ENCODE results near the gene DHTKD1.
A peak's percentile ranks its signal among the peaks of the same experiment; 100 is the strongest.
"Not testable (repeated sequence)": the region's sequence is repeated elsewhere in the genome, so short reads cannot be mapped to it uniquely, and the experiment has no call there.

DHTKD1 gene

DNA sequence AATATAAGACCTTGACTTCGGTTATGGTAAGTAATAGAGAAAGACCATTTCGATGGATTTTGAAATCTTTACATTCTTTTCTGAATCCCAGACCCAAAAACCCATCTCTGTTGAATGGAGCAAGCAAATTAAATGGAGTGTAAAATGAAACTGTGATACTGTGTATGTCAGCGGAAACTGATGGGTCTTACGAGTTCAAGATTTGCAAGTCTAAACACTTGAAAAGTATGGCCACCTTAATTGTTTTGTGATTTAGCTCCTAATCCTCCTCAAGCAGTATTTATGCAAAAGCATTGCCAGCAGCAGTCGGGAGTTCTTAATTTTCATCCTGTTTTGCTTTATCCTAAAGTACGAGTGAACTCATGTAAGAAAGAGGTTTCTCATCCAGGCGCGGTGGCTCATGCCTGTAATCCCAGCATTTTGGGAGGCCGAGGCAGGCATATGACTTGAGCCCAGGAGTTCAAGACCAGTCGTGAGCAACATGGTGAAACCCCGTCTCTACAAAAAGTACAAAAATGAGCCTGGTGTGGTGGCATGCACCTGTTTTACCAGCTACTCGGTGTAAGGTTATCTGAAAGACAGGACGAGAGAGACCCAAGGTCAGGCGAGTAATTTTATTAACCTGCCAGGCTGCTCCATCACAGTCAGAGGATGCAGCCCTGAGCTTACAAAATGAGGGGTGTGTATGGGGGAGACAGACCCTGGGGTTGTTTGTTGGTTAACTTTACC is 5.8 kb upstream of the DHTKD1 start:
- no peak for DNase-seq (ENCODE audit: low read depth, low spot score)

DNA sequence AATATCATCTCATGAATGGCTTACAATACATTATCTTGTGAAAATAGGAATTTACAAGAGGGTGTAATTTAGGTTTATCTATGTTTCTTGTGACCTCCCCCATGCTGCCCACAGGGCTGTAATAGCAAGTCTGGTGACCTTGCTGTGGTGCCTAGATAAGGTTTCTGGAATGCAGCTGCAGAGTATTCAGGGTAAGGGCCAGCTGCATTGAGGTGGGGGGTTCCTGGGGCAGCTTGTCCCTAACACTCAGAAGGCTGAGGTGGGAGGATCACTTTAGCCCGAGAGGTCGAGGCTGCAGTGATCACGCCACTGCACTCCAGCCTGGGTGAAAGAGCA is 5.3 kb upstream of the DHTKD1 start:
- no peak for DNase-seq (ENCODE audit: low read depth, low spot score)

DNA sequence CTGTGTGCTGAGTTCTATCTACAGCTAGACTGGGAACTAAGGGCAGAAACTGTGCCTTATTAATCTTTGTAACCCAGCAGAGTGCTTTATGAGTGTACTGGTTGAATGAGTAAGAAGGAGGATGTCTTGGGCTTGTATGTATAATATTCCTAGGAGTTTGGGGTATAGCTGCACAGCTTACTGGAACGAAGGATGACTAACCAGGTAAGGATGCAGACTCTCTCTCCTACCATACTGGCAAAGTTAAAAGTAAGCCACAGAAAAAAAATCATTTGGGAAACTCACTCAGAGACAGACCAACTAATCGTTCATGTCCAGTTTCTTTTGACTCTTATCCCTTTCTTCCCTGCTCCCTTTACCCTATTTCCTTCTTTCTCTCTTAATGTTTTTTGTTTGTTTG is 1.4 kb upstream of the DHTKD1 start:
- DNase-seq (ENCODE audit: low read depth, low spot score), result no peak

DNA sequence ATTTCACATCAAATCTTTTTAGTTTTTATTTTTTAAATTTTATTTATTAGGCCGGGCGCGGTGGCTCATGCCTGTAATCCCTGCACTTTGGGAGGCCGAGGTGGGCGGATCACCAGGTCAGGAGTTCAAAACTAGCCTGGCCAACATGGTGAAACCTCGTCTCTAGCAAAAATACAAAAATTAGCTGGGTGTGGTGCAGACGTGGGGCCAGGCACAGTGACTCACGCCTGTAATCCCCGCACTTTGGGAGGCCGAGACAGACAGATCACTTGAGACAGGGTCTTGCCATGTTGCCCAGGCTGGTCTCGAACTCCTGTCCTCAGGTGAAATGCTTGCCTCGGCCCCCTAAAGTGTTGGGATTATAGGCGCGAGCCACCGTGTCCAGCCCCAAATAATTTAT is 2.7 kb downstream of the DHTKD1 start:
- not testable (repeated sequence) for DNase-seq (ENCODE audit: low read depth, low spot score)

DNA sequence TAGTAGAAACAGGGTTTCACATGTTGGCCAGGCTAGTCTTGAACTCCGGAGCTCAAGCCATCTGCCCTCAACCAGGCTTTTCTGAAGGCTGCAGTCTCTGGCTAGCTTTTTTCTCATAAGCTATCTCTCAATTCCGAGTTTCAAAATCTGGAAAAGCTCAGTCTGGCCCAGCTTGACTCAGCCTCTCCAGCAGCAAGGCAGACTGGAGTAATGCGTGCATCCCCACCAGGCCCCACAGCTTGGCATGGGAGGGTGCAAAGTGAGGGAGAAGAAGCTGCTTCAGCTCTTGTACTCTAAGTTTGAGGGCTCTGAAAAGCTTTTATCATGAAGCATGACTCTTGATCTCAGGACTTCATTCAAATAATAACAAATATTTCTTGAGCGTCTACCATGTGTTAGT is 4.8 kb downstream of the DHTKD1 start:
- no peak for DNase-seq (ENCODE audit: low read depth, low spot score)

DNA sequence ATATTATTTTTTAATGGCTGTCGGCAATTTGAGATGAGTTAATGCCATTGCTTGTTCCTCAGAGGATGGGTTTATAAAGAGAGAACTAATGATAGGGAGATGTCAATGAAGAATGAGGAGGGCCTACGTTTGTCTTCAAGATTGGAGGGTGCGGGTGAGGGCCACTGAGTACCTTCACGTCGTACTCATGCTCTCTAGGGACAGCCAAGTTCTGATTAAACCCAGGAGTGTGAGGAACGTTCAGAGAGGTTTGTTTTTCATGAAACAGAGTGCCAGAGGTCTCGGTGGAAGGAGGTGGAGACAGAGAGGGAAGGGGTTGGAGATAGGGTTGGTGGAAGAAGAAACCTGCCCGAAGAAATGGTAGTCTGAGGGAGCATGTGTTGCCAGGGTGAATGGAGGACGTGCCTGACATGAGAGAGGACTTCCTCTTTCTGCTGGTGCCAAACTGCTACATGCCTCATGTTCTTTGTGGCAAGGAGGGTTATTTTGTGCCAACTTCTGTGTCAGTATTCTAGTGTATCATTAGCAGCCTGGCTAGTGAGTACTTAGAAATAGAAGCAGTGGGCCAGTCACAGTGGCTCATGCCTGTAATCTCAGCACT is 8.9 kb downstream of the DHTKD1 start:
- no peak for DNase-seq (ENCODE audit: low read depth, low spot score)

DNA sequence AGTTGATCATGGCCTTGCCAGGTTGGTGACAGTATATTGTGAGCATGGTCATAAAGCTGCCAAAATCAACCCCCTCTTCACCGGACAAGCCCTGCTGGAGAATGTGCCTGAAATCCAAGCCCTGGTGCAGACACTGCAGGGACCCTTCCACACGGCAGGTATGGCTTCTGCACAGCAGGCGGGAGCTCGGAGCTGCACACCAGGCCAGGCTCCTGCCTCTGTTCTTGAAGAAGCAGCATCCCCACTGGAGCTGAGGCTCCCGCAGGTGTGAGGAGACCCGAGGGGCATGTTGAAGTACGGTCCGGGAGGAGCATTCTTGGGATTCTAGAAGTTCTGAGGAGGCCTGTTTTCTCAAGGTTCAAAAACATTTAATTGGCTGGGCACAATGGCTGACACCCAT is 12.7 kb downstream of the DHTKD1 start:
- DNase-seq (ENCODE audit: low read depth, low spot score), result no peak

DNA sequence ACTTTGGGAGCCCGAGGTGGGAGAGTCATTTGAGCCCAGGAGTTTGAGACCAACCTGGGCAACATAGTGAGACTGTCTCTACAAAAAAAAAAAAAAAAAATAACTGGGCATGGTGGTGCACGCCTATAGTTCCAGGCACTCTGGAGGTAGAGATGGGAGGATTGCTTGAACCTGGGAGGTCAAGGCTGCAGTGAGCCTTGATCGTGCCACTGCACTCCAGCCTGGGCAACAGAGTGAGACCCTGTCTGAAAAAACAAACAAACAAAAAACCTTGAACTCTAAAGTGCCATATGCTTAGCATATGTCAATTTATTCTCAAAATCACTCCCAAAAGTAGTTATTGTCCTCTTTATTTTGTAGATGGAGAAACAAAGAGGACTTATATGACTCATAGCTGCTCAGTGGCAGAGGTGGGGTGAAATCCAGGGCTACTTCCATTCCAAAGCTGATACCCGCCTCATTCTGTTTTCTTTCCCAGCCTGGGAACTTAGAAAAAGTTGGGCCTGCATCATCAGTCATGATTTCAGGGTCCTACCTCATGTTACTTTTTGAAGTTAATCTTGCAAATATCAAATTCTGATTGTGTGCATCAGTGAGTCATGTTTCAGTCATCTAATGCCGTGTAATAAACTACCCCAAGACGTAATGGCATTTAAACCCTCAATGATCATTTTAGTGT is 13.3 kb downstream of the DHTKD1 start:
- DNase-seq (ENCODE audit: low read depth, low spot score), result no peak

DNA sequence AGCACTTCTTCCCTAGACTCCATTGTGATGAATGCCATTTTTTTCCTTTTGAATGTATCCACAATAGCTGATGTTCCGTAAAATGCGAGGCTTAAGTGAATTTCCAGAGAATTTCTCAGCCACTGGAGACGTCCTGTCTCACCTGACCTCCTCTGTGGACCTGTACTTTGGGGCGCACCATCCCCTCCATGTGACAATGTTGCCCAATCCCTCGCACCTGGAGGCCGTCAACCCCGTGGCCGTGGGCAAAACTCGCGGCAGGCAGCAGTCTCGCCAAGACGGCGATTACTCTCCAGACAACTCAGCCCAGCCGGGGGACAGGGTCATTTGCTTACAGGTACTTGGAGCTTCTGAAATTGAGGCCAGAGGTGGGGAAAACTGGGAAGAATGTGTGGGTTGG is 20.2 kb downstream of the DHTKD1 start:
- no peak for DNase-seq (ENCODE audit: low read depth, low spot score)

DNA sequence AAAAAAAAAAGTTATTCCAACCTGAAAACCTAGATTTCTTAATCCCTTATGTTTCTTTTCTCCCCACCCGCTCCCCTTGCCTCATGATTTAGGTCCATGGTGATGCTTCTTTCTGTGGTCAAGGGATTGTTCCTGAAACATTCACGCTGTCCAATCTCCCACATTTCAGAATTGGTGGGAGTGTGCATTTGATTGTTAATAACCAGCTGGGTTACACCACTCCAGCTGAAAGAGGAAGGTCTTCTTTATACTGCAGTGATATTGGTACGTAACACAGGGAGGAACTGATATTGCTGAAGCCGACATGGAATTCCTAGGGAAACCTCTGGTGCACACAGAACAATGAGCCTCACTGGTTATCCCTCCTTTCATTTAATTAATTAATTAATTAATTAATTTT is 22.7 kb downstream of the DHTKD1 start:
- no peak for DNase-seq (ENCODE audit: low read depth, low spot score)

DNA sequence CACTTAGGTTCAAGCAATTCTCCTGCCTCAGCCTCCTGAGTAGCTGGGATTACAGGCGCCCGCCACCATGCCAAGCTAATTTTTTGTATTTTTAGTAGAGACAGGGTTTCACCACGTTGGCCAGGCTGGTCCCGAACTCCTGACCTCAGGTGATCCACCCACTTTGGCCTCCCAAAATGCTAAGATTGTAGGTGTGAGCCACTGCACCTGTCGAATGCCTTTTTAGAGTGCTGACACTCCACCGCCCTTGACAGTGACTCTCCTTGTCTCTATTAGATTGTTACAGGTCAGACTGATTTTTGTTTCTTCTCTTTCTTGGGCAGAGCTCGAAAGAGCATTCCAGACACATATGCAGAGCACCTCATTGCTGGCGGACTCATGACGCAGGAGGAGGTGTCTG is 28.6 kb downstream of the DHTKD1 start:
- not testable (repeated sequence) for DNase-seq (ENCODE audit: low read depth, low spot score)

DNA sequence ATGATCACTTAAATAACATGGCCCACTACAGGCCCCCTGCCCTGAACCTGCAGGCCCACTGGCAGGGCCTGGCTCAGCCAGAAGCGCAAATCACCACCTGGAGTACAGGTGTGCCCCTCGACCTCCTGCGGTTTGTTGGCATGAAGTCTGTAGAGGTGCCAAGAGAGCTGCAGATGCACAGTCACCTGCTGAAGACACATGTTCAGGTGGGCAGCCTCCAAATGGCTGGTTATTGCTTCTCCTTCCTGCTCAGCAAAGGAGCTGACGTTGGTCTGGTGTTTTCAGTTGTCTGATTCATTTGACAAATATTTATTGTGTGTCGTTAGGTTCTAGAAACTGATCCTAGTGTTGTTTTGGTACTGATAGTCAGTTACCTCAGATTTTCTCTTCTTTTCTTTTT is 29.0 kb downstream of the DHTKD1 start:
- no peak for DNase-seq (ENCODE audit: low read depth, low spot score)

DNA sequence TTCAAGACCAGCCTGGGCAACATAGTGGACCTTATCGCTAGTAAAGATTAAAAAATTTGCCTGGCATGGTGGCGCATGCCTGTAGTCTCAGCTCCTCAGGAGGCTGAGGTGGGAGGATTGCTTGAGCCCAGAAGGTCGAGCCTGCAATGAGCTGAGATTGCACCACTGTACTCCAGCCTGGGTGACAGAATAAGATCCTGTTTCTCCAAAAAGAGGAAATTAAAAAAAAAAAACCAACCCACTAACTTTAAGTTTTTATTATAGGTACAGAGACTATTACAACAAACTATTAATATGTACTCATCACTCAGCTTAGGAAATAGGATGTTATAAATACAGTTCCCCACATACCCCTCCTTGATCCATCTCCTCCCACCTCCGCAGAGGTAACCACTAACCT is 30.2 kb downstream of the DHTKD1 start:
- no peak for DNase-seq (ENCODE audit: low read depth, low spot score)

DNA sequence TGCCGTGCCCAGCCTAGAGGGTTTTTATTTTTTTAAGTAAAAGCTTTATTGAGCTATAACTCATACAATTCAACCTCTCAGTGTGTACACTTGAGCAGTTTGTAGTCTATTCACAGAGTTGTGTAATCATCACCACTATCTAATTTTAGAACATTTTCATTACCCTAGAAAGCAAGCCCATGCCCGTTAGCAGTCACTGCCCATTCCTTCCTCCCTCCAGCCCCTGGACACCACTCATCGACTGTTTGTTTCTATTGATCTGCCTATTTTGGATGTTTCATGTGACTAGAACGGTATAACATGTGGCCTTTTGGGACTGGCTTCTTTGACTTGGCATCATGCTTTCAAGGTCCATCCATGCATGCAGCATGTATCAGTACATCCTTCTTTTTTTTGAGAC is 35.0 kb downstream of the DHTKD1 start:
- DNase-seq (ENCODE audit: low read depth, low spot score), result no peak

DNA sequence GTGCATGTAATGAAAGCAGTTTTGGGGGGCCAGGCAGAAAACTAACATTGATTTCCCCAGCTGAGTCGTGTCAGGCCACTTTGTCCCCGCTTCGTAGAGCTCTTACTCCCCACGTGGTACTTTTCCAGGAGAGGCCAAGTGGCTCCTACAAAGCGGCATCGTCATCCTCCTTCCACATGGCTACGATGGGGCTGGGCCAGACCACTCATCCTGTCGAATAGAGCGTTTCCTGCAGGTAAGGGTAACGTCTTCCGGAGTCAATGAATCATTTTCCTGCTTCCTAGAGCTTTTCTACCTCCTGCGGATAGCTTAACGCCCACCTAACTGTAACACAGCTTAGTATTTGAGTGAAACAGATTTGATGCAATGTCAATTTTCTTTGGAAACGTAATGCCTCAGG is 39.0 kb downstream of the DHTKD1 start:
- DNase-seq (ENCODE audit: low read depth, low spot score), result no peak

DNA sequence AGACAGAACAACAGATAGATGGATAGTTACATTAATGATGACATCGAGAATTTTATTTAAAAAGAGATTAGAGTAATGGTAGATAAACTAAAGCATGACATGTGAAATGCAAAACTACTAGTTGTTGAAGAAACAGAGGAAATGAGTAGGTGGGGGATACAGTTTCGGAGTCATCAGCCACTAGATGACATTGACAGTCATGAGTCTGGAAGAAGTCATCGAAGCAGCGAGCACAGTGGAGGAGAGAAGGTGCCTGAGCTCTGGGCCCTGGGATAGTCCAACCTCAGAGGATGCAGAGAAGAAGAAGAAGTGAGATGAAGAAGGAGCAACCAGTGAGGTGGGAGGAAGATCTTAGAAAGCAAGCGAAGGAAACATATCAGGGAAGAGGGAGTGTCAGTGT is 40.5 kb downstream of the DHTKD1 start:
- DNase-seq (ENCODE audit: low read depth, low spot score), result no peak

DNA sequence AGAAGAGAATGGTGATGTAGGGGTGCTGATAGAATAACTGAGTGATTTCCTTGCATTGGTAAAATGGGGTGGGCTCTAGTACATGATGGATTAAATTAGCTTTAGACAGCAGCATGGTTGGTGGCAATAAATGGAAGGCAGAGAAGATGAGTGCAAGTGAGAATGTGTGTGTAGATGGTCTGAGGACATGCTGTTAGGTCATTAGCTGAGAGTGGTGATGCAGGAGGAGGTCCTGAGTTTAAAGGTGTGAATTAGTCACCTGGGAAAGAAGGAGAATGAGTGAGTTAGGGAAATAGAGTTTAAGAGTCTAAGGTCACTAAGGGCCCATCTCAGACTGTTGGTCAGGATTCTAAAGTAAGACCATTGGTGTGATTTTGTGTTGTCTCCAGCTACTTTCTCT is 42.8 kb downstream of the DHTKD1 start:
- no peak for DNase-seq (ENCODE audit: low read depth, low spot score)

DNA sequence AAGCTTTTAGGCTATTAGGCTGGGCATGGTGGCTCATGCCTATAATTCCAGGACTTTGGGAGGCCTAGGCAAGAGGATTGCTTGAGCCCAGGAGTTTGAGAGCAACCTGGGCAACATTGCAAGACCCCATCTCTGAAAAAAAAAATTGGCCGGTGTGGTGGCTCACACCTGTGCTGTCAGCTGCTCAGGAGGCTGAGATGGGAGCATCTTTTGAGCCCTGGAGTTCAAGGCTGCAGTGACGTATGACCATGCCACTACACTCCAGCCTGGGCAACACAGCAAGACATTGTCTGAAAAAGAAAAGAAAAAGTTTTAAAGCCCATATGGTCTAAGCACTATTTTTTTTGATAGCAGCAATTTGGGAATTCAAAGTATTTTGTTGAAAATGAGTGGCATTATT is 44.9 kb downstream of the DHTKD1 start:
- DNase-seq (ENCODE audit: low read depth, low spot score), result no peak

DNA sequence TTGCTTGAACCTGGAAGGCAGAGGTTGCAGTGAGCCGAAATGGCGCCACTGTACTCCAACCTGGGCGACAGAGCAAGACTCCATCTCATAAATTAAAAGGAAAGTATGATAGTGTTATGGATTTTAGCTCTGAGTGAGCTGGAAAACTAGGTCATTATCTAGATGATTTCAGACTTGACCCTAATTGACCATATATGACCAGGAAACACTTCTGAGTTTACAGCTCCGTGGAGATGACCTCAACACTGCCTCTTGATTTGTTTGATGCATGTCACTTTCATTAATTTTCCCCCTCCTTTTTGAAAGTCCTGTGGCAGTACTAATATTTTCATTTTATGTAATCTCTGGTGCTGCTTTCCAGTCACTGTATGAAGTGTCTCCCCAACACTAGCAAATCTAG is 52.9 kb downstream of the DHTKD1 start:
- DNase-seq (ENCODE audit: low read depth, low spot score), result no peak

DNA sequence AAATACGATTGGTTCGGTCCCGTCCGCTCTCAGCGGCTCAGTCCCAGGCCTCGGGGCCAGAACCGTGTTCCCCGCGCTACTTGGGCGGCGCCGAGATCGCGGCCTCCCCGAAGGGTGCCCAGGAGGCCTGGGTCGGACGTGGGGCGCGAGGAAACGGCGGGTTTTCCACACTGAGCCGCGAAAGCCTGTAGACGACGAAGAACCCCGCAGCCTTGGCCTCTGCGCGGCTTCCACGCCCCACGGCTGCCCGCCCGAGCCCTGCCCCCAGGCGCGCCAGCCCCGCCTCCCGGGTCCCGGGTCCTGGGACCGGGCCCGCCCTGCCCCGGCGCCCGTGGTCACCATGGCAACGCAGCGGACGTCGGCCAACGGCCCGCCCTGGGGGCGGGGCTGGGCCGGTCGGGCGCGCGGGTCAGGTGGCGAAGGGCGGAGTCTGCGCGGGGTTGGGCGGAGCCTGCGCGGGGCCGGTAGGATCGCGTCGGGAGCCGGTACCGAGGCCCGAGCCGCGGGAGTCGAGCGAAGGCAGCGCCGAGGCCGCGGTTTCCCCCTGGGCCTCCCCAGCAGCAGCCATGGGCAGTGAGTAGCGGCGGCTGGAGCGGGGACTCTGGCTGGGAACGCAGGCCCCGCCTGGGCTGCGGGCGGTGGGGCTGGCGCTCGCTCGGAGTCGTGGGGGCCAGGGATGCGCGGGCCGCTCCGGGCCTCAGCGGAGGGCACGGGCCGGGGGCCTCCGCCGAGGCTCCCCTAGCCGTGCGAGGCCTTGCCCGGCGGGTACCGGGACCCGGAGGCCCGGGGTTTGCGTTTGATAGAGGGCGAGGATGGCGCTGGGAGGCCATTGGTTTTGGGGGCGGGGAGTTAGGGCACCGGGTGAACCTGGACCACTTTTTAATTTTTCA is 60.7 kb downstream of the DHTKD1 start, which contains the start of gene SEC61A2:
TSS of gene SEC61A2 (plus strand) at position 456 of the 890 bp plus-strand sequence. CDS start at position 567, 111 bp downstream.
- DNase-seq (ENCODE audit: low read depth, low spot score), result peak; percentile 16

DNA sequence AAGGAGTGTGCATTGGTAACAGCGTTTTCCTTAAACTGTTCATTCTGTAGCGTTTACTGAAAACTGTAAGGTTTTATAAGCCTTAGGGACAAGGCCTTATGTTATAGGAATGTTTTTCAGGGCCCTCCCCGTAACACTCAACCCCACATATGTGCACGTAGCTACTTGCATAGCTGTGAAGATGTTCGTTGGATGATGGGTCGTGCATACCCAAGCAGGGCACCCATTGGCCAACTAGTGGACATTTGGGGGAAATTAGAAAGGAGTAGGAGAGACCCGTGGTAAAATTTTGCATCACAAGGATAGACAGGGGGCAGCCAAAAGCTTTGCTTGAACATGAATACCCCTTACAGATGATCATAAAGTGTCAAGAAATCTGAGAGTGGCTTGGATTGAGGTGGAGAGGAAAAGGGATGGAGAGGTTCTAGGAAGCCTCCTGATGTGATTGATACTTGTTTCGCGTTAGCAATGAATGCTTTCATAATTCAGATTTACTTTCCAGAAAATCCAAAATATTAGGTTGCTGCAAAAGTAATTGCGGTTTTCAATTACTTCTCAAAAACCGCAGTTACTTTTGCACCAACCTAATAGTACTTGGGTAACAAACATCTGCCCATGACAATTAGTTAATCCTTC is 61.6 kb downstream of the DHTKD1 start:
- peak; percentile 25 for DNase-seq (ENCODE audit: low read depth, low spot score)

DNA sequence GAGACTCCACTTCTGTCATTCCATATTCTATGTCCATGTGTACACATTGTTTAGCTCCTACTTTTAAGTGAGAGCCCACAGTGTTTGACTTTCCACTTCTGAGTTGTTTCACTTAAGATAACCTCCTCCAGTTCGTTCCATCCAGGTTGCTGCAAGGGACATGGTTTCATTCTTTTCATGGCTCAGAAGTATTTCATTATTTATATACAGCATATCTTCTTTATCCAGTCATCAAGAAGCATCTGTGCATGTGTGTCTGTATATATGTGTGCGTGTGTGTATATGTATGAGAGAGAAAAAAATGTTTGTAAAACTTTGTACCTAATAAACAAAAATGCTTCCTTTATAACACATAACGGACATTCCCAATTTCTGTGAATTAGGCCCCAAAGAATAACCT is 66.9 kb downstream of the DHTKD1 start:
- no peak for DNase-seq (ENCODE audit: low read depth, low spot score)

All from brain pericyte (primary cell).